ENCODE results near the gene KIF2C. TPM values are rescaled to one million over a fixed set of nuclear protein-coding genes. Genes with fewer than 3 reads are reported as not detected.

Gene KIF2C
- 2.6 TPM in 2 replicates for total RNA-seq

GRCh38 chr1:44739307-44740178, at the start of gene KIF2C:
Gene KIF2C, plus strand, starts transcription at chr1:44739837. Its CDS starts 96 bp downstream, at chr1:44739933.

GRCh38 chr1:44730741-44731512, 8.7 kb upstream of the KIF2C start, which contains the start of gene RNU5D-1:
Gene RNU5D-1, minus strand, starts transcription at chr1:44731170.

DNA sequence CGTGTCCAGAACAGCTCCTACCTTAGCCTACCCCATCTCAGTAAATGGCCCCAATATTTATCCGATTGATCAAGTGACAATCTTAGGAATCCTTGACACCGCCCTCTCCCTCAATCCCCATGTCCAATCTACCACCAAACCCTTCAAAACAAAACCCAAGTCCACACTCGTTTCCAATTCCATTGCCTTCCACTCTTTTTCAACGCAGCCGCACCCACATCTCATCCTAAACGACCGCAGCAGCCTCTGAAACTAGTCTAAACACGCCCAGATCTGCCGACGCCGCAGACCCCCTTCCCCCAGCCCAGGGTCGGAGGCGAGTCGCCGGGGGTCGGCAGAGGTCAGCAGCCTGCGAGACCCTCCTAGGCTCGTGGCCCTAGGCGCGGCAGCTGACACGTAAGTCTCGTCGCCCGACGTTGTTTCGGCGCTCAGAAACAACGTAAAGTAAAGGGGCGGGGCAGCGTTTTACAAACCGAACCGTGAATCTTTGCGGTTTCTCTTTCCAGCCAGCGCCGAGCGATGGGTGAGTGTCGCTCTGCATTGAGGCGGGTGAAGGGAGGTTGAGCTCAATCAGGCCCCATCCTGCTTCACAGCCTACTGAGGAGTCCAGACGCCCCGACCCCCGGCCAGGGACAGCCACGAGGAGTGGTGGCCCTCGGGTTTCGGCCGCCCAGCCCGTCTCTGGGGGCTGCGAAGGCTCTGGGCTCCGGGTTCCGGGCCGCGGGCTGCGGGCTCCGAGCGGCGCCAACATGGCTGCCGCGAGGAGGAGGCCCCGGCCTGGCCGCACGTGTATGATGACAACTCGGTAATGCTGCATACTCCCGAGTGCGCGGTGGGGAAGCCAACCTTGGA, 35.7 kb downstream of the KIF2C start, which contains the start of gene RPS8:
TSS of gene RPS8 (plus strand) at position 463 of the 852 bp plus-strand sequence. CDS start at position 520, 57 bp downstream.

GRCh38 chr1:44788120-44788860, 48.7 kb downstream of the KIF2C start, which contains the start of gene BEST4:
Gene BEST4, minus strand, starts transcription at chr1:44788170. Its CDS starts 465 bp downstream, at chr1:44787705.

DNA sequence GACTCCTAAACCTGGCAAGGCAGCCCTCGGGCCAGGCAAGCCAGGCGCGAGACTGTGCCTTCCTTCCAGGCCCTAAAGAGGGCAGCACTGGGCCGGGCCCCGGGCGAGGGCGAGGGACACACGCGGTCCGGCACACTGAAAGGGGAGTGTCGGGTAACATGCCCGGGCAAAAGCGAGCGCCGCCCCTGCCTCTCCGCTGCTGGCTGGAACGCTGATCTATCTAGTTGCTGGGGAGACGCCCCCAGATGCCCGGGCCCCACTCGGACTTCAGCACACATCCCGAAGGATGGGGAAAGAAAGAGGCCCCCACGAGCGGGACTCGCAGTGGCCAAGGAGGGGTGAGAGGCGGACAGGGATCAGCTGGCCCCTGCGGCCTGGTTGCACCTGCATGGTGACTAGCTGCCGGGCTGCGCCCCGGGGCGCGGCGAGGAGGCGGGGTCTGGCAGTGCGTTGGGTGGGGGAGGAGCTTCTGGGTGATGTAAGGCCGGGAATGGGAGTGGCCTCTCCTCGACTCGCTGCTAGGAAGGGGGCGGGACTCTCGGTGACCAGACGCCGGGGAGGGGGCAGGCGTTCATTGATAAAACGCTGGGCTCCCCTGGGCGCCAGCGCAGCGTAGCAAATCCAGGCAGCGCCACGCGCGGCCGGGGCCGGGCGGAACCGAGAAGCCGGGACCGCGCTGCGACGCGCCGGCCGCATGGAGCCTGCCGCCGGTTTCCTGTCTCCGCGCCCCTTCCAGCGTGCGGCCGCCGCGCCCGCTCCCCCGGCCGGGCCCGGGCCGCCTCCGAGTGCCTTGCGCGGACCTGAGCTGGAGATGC, 60.3 kb downstream of the KIF2C start, which contains the start of gene PLK3:
TSS of gene PLK3 (plus strand) at position 608 of the 815 bp plus-strand sequence. CDS start at position 695, 87 bp downstream.

GRCh38 chr1:44806704-44807363, 67.2 kb downstream of the KIF2C start, which contains the start of gene DYNLT4:
Gene DYNLT4, minus strand, starts transcription at chr1:44807351. Its CDS starts 683 bp downstream, at chr1:44806668.

GRCh38 chr1:44808063-44808937, 68.7 kb downstream of the KIF2C start, which contains the start of gene BTBD19:
Gene BTBD19, plus strand, starts transcription at chr1:44808523. Its CDS starts 298 bp downstream, at chr1:44808821.

Small RNAs within 50 kb of the gene (small RNA-seq; reads per million reads assigned to genes)
- gene RNU5D-1: 63.7 reads per million, percentile 97 among the genes with 10 or more reads in this experiment
- 89.5 reads per million, percentile 98 among the genes with 10 or more reads in this experiment for gene RNU5F-1
- 656 reads per million, percentile 99 among the genes with 10 or more reads in this experiment for gene SNORD38A
- not detected for gene SNORD38B
- gene SNORD46: 52.1 reads per million, percentile 97 among the genes with 10 or more reads in this experiment
- gene SNORD55: not detected

Other genes with a start within 250 kb of the KIF2C start
- 5.8 and 7.4 TPM in 2 replicates for gene TMEM53, start 65.4 kb upstream of the KIF2C start, total RNA-seq
- 0.97 and 2.9 TPM in 2 replicates for gene ARMH1, start 65.1 kb upstream of the KIF2C start, total RNA-seq
- not detected in 2 replicates for gene RNU5D-1, start 8.7 kb upstream of the KIF2C start, total RNA-seq
- 847 and 1,097 TPM in 2 replicates for gene RPS8, start 35.7 kb downstream of the KIF2C start, total RNA-seq
- 0.16 and 0.24 TPM in 2 replicates for gene BEST4, start 48.3 kb downstream of the KIF2C start, total RNA-seq
- gene PLK3, start 60.5 kb downstream of the KIF2C start, total RNA-seq: 36.5 and 45.4 TPM in 2 replicates
- gene DYNLT4, start 67.5 kb downstream of the KIF2C start, total RNA-seq: not detected in 2 replicates
- gene BTBD19, start 68.7 kb downstream of the KIF2C start, total RNA-seq: 16.6 and 19.5 TPM in 2 replicates
- 0.24 and 0.32 TPM in 2 replicates for gene PTCH2, start 103.4 kb downstream of the KIF2C start, total RNA-seq
- 27.3 and 29.8 TPM in 2 replicates for gene EIF2B3, start 246.8 kb downstream of the KIF2C start, total RNA-seq